Smooth muscle cell (in vitro differentiated cells): ENCODE results near the gene CBX1. TPM values are rescaled to one million over a fixed set of nuclear protein-coding genes. Genes with fewer than 3 reads are reported as not detected.

Source experiments
- DNase-seq: peaks from one replicate; lab custom pipeline; 2025; ENCODE audit not compliant: unreplicated experiment; lab: John Stamatoyannopoulos, UW
- H2AFZ ChIP-seq: fragments of 200-600 bp; sonication (generic); 2 replicates; pipeline ENCODE4 v1.6.0; 2016; ENCODE audit warnings: antibody characterized with exemption, low read depth, mild to moderate bottlenecking
- H3F3A ChIP-seq: fragments of 200-600 bp; sonication (generic); 2 replicates; pipeline ENCODE4 v1.6.0; 2017; ENCODE audit warnings: antibody characterized with exemption, low read depth
- H3K27ac ChIP-seq: fragments of 200-600 bp; sonication (generic); 2 replicates; pipeline ENCODE4 v1.5.1; 2016; ENCODE audit warnings: low read depth, mild to moderate bottlenecking
- H3K27me3 ChIP-seq: fragments of 200-600 bp; sonication (generic); 2 replicates; pipeline ENCODE4 v1.6.1; 2016; ENCODE audit warnings: low read depth, mild to moderate bottlenecking
- H3K36me3 ChIP-seq: fragments of 200-600 bp; sonication (generic); 2 replicates; pipeline ENCODE4 v1.5.1; 2016; ENCODE audit warnings: low read depth
- H3K4me1 ChIP-seq: fragments of 200-600 bp; sonication (generic); 2 replicates; pipeline ENCODE4 v1.5.1; 2016; ENCODE audit warnings: low read depth
- H3K4me2 ChIP-seq: fragments of 200-600 bp; sonication (generic); 2 replicates; pipeline ENCODE4 v1.6.0; 2016; ENCODE audit warnings: mild to moderate bottlenecking
- H3K4me3 ChIP-seq: fragments of 200-600 bp; sonication (generic); 2 replicates; pipeline ENCODE4 v1.5.1; 2016; ENCODE audit warnings: mild to moderate bottlenecking
- H3K79me2 ChIP-seq: fragments of 200-600 bp; sonication (generic); 2 replicates; pipeline ENCODE4 v1.6.0; 2016; ENCODE audit warnings: low read depth, mild to moderate bottlenecking
- H3K9ac ChIP-seq: fragments of 200-600 bp; sonication (generic); 2 replicates; pipeline ENCODE4 v1.6.0; 2016; ENCODE audit warnings: low read depth
- H3K9me3 ChIP-seq: fragments of 200-600 bp; sonication (generic); replicated peaks from 2 replicates; pipeline ENCODE4 v1.5.1; 2016; ENCODE audit warnings: low read depth
- H4K20me1 ChIP-seq: fragments of 200-600 bp; sonication (generic); 2 replicates; pipeline ENCODE4 v1.6.0; 2016; ENCODE audit warnings: low read depth
- CTCF ChIP-seq: fragments of 200-600 bp; sonication (generic); IDR thresholded peaks from 2 replicates; pipeline ENCODE4 v1.5.1; 2017; ENCODE audit warnings: borderline replicate concordance, mild to moderate bottlenecking, antibody characterized with exemption; ENCODE audit not compliant: insufficient read depth, poor library complexity, severe bottlenecking
- WGBS: methylation state at CpG from one replicate; pipeline ENCODE4 v1.1.7; 2016; ENCODE audit warnings: low lambda C conversion rate; 5-methylcytosine and 5-hydroxymethylcytosine counted together
- polyA plus RNA-seq: library from polyadenylated mRNA; unstranded; fragments of >200 nt; fragmentation: Nextera tagmentation; extraction: Ambion mirVana; gene quantifications from 2 replicates; pipeline ENCODE4 v1.2.1, GENCODE V29; 2016
- total RNA-seq: library from RNA; depleted of rRNA; stranded (reverse); fragments of >200 nt; gene quantifications from 2 replicates; pipeline ENCODE4 v1.2.3, GENCODE V29; 2014

Gene CBX1
- total and polyA plus RNA-seq, 2 experiments from 2014 or later, result 32.7 to 63.4 TPM

GRCh38 chr17:48102798-48103715 lies 1.8 kb upstream of the CBX1 start:
- no peak for TF ChIP-seq CTCF
- DNase-seq, result no peak

GRCh38 chr17:48102043-48102750 lies 919 bp upstream of the CBX1 start:
- Histone ChIP-seq H3K4me3 (peak overlapping the region; percentile 91), H3F3A (peaks cover 15% of the 10 kb centered on the region), H3K9me3 (no peaks in the 10 kb centered on the region), H3K9ac (no peak overlapping the region), H4K20me1 (peaks cover 31% of the 10 kb centered on the region), H3K27ac (no peak overlapping the region), H3K27me3 (no peaks in the 10 kb centered on the region), H3K4me1 (peaks cover 8% of the 10 kb centered on the region), H3K36me3 (no peaks in the 10 kb centered on the region), H2AFZ (no peak overlapping the region), H3K4me2 (no peak overlapping the region), H3K79me2 (peaks cover 36% of the 10 kb centered on the region)
- no peak for TF ChIP-seq CTCF
- no peak for DNase-seq
- WGBS, result 87% methylated on average over 19 of the region's 19 CpGs

More at GRCh38 chr17:48102798-48103715, 1.8 kb upstream of the CBX1 start:
- Histone ChIP-seq H3K4me1 (peaks cover 8% of the 10 kb centered on the region), H3K27ac (no peak overlapping the region), H2AFZ (no peak overlapping the region), H3K27me3 (no peaks in the 10 kb centered on the region), H3K4me3 (no peak overlapping the region), H3K9me3 (no peaks in the 10 kb centered on the region), H4K20me1 (peaks cover 23% of the 10 kb centered on the region), H3K4me2 (no peak overlapping the region), H3F3A (peaks cover 15% of the 10 kb centered on the region), H3K9ac (no peak overlapping the region), H3K36me3 (no peaks in the 10 kb centered on the region), H3K79me2 (peaks cover 29% of the 10 kb centered on the region)
- WGBS, result 95% methylated on average over 14 of the region's 14 CpGs

- peaks cover 52% of the 10 kb centered on the region for H3K79me2 ChIP-seq
Observed at GRCh38 chr17:48100591-48101011, 677 bp downstream of the CBX1 start.

More at GRCh38 chr17:48100591-48101011, 677 bp downstream of the CBX1 start:
- peaks cover 47% of the 10 kb centered on the region for H4K20me1 ChIP-seq
- peak overlapping the region; percentile 91 for H3K4me2 ChIP-seq
- H3K27me3 ChIP-seq, result no peaks in the 10 kb centered on the region
- H3F3A ChIP-seq, result peaks cover 11% of the 10 kb centered on the region
- peak overlapping the region; percentile 59 for H3K9ac ChIP-seq
- DNase-seq, result peak; percentile 61
- TF ChIP-seq CTCF, result no peak
- H3K9me3 ChIP-seq, result no peaks in the 10 kb centered on the region
- 1% methylated on average over 23 of the region's 23 CpGs for WGBS
- H3K4me3 ChIP-seq, result peak overlapping the region; percentile 91
- H2AFZ ChIP-seq, result peak overlapping the region; percentile 52
- no peaks in the 10 kb centered on the region for H3K36me3 ChIP-seq
- peak overlapping the region; percentile 79 for H3K27ac ChIP-seq
- peaks cover 8% of the 10 kb centered on the region for H3K4me1 ChIP-seq
